SU-DHL-6 (cell line): Measurements from ENCODE around the gene BHMT2.

Experiments used
- CTCF ChIP-seq: fragments of 200-600 bp; sonication (generic); IDR thresholded peaks from one replicate; pipeline ENCODE4 v1.5.1; 2017; ENCODE audit warnings: antibody characterized with exemption, mild to moderate bottlenecking, low read length, moderate library complexity; ENCODE audit not compliant: insufficient read depth, poor library complexity, severe bottlenecking
- EZH2phosphoT487 ChIP-seq: fragments of 200-600 bp; sonication (generic), shearing (Covaris generic); conservative IDR thresholded peaks from 2 replicates; pipeline ENCODE4 v1.6.1; 2018; ENCODE audit warnings: mild to moderate bottlenecking, antibody characterized with exemption, low read length, moderate library complexity, mixed read lengths

GRCh38 chr5:79047199-79047598 lies 22.4 kb upstream of the BHMT2 start:
- TF ChIP-seq CTCF = no peak
- TF ChIP-seq EZH2phosphoT487 = no peak
